Measurements from ENCODE around the gene NPW. TPM values are rescaled to one million over a fixed set of nuclear protein-coding genes. Genes with fewer than 3 reads are reported as not detected.
A peak's percentile ranks its signal among the peaks of the same experiment; 100 is the strongest.

Gene NPW
- total RNA-seq, 1 donor from 2014 or later: 1.3 TPM

- no peak for TF ChIP-seq CTCF (conservative IDR thresholded peaks at IDR 0.05)
- Mint-ChIP-seq H3K36me3 (ENCODE audit: low read depth) (no peaks in the 10 kb centered on the region), H3K4me3 (no peak overlapping the region), H3K27me3 (ENCODE audit: low read depth) (no peaks in the 10 kb centered on the region), H3K27ac (ENCODE audit: unreplicated experiment) (no peak overlapping the region), H3K4me1 (peaks cover 14% of the 10 kb centered on the region), H3K9me3 (no peaks in the 10 kb centered on the region)
- DNase-seq (ENCODE audit: low read depth, low spot score): no peak
Observed at GRCh38 chr16:2042986-2043666, 23.5 kb downstream of the NPW start.

DNA sequence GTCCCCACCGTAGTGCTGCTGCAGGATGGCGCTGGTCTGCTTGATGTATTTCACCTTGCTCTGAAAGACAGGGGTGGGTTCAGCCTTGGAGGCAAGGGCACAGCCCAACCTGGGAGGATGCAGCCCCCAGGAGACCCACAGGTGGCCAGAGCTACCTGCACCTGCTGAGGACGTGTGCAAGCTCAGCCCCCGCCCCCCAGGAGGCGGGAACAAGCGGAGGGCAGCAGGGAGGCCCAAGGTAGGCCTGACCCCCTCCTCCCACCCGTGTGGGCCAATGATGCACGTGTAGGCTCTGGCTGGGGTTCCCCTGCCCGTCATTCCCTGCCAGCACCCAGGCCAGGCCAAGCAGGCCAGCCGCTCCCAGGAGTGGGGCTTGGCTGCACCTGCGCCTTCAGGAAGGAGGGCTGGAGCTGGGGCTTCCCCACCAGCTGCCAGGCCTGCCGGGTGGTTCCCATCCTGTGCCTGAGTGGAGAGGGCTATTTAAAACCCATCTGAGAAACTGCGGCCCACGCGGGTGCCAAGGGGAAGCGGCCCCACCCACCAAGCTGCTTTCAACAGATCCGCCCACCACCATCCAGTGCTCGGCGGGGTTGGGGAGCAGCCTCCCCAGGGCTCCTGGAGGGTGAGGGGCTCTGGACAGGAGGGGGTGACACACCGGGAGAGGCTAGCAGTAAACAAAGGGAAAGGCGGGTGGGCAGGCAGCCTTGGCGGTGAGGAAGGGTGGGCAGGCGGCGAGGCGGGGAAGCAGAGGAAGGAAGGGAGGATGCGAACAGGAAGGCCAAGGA lies 24.3 kb downstream of the NPW start:
- Mint-ChIP-seq H3K27ac (ENCODE audit: unreplicated experiment) (no peak overlapping the region), H3K4me1 (peaks cover 21% of the 10 kb centered on the region), H3K27me3 (ENCODE audit: low read depth) (no peaks in the 10 kb centered on the region), H3K4me3 (no peak overlapping the region), H3K36me3 (ENCODE audit: low read depth) (no peaks in the 10 kb centered on the region), H3K9me3 (no peaks in the 10 kb centered on the region)
- DNase-seq (ENCODE audit: low read depth, low spot score): no peak
- TF ChIP-seq CTCF (conservative IDR thresholded peaks at IDR 0.05): no peak

- H3K4me3 Mint-ChIP-seq: no peak overlapping the region
- H3K9me3 Mint-ChIP-seq: no peaks in the 10 kb centered on the region
- H3K4me1 Mint-ChIP-seq: peaks cover 20% of the 10 kb centered on the region
- no peak overlapping the region for H3K27ac Mint-ChIP-seq (ENCODE audit: unreplicated experiment)
- no peaks in the 10 kb centered on the region for H3K36me3 Mint-ChIP-seq (ENCODE audit: low read depth)
- H3K27me3 Mint-ChIP-seq (ENCODE audit: low read depth): no peaks in the 10 kb centered on the region
- no peak for TF ChIP-seq CTCF (conservative IDR thresholded peaks at IDR 0.05)
- no peak for DNase-seq (ENCODE audit: low read depth, low spot score)
Observed at GRCh38 chr16:2044541-2044940, 25.0 kb downstream of the NPW start.

GRCh38 chr16:2045965-2046892 lies 26.6 kb downstream of the NPW start:
- no peak for TF ChIP-seq CTCF (conservative IDR thresholded peaks at IDR 0.05)
- H3K9me3 Mint-ChIP-seq: no peaks in the 10 kb centered on the region
- H3K4me3 Mint-ChIP-seq: peak overlapping the region; percentile 93
- peaks cover 18% of the 10 kb centered on the region for H3K4me1 Mint-ChIP-seq
- H3K27ac Mint-ChIP-seq (ENCODE audit: unreplicated experiment): no peak overlapping the region
- peaks cover under 1% of the 10 kb centered on the region for H3K36me3 Mint-ChIP-seq (ENCODE audit: low read depth)
- H3K27me3 Mint-ChIP-seq (ENCODE audit: low read depth): no peaks in the 10 kb centered on the region
- DNase-seq (ENCODE audit: low read depth, low spot score): no peak

GRCh38 chr16:2046893-2047329 lies 27.3 kb downstream of the NPW start:
- H3K4me1 Mint-ChIP-seq: peaks cover 18% of the 10 kb centered on the region
- H3K4me3 Mint-ChIP-seq: peak overlapping the region; percentile 93
- peaks cover 3% of the 10 kb centered on the region for H3K36me3 Mint-ChIP-seq (ENCODE audit: low read depth)
- TF ChIP-seq CTCF (conservative IDR thresholded peaks at IDR 0.05): no peak
- H3K27me3 Mint-ChIP-seq (ENCODE audit: low read depth): no peaks in the 10 kb centered on the region
- no peak for DNase-seq (ENCODE audit: low read depth, low spot score)
- H3K9me3 Mint-ChIP-seq: no peaks in the 10 kb centered on the region
- no peak overlapping the region for H3K27ac Mint-ChIP-seq (ENCODE audit: unreplicated experiment)

Data from neural crest cell (in vitro differentiated cells).